Mesothelial cell of epicardium (in vitro differentiated cells): ENCODE data around the gene OIT3. TPM values are rescaled to one million over a fixed set of nuclear protein-coding genes. Genes with fewer than 3 reads are reported as not detected.

Experiments used
- DNase-seq, 2 experiments: peaks; one replicate each; pipeline ENCODE4 v3.0.0; 2021; ENCODE audit warnings: low spot score in 2 of 2; ENCODE audit not compliant: unreplicated experiment in 2 of 2
- H3K27ac Mint-ChIP-seq: 2 replicates; pipeline ENCODE4 v1.8.0; 2021; ENCODE audit warnings: mixed read lengths
- H3K27me3 Mint-ChIP-seq: 2 replicates; pipeline ENCODE4 v1.8.0; 2021; ENCODE audit warnings: low read depth, mixed read lengths
- H3K36me3 Mint-ChIP-seq: 2 replicates; pipeline ENCODE4 v1.8.0; 2021; ENCODE audit warnings: mixed read lengths
- H3K4me1 Mint-ChIP-seq: 2 replicates; pipeline ENCODE4 v1.8.0; 2021; ENCODE audit warnings: mixed read lengths
- H3K4me3 Mint-ChIP-seq: 2 replicates; pipeline ENCODE4 v1.8.0; 2021; ENCODE audit warnings: mild to moderate bottlenecking, moderate library complexity, mixed read lengths
- H3K9me3 Mint-ChIP-seq: 2 replicates; pipeline ENCODE4 v1.8.0; 2021; ENCODE audit warnings: mixed read lengths
- total RNA-seq: library from RNA; stranded (reverse); gene quantifications from 3 replicates; pipeline ENCODE4 v1.2.1, GENCODE V29; 2021
- TF ChIP-seq, protein P1 (sequence below): fragments of 200-600 bp; sonication (generic); IDR thresholded peaks from one replicate; pipeline ENCODE4 v1.5.0; 2021; ENCODE audit warnings: antibody characterized with exemption; ENCODE audit not compliant: unreplicated experiment

Gene OIT3
- total RNA-seq, 1 donor from 2014 or later, result 0.34 TPM

- Mint-ChIP-seq H3K27me3 (no peaks in the 10 kb centered on the region), H3K4me1 (no peaks in the 10 kb centered on the region), H3K9me3 (no peaks in the 10 kb centered on the region), H3K36me3 (no peaks in the 10 kb centered on the region), H3K4me3 (no peak within 1 kb of the TSS), H3K27ac (no peak within 1 kb of the TSS)
- TF ChIP-seq, protein P1, sequence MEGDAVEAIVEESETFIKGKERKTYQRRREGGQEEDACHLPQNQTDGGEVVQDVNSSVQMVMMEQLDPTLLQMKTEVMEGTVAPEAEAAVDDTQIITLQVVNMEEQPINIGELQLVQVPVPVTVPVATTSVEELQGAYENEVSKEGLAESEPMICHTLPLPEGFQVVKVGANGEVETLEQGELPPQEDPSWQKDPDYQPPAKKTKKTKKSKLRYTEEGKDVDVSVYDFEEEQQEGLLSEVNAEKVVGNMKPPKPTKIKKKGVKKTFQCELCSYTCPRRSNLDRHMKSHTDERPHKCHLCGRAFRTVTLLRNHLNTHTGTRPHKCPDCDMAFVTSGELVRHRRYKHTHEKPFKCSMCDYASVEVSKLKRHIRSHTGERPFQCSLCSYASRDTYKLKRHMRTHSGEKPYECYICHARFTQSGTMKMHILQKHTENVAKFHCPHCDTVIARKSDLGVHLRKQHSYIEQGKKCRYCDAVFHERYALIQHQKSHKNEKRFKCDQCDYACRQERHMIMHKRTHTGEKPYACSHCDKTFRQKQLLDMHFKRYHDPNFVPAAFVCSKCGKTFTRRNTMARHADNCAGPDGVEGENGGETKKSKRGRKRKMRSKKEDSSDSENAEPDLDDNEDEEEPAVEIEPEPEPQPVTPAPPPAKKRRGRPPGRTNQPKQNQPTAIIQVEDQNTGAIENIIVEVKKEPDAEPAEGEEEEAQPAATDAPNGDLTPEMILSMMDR, result no peak
- DNase-seq, result no peak
These were observed 61.3 kb downstream of the OIT3 start, which contains the start of gene PLA2G12B for GRCh38 chr10:72954596-72955554. PLA2G12B (minus strand) TSS chr10:72954806; CDS start chr10:72954685, 121 bp downstream.

- Mint-ChIP-seq H3K36me3 (no peaks in the 10 kb centered on the region), H3K27me3 (no peaks in the 10 kb centered on the region), H3K27ac (no peak overlapping the region), H3K9me3 (no peaks in the 10 kb centered on the region), H3K4me1 (no peaks in the 10 kb centered on the region), H3K4me3 (no peak overlapping the region)
- TF ChIP-seq, protein P1, result no peak
- DNase-seq, result no peak
These were observed 62.5 kb downstream of the OIT3 start for GRCh38 chr10:72956001-72956400.

GRCh38 chr10:72976886-72977285 is 83.3 kb downstream of the OIT3 start:
- no peak overlapping the region for H3K4me3 Mint-ChIP-seq
- H3K4me1 Mint-ChIP-seq, result no peaks in the 10 kb centered on the region
- H3K27me3 Mint-ChIP-seq, result no peaks in the 10 kb centered on the region
- no peak for DNase-seq
- H3K27ac Mint-ChIP-seq, result no peak overlapping the region
- TF ChIP-seq, protein P1, result no peak
- peaks cover 61% of the 10 kb centered on the region for H3K9me3 Mint-ChIP-seq
- H3K36me3 Mint-ChIP-seq, result peaks cover 15% of the 10 kb centered on the region

DNA sequence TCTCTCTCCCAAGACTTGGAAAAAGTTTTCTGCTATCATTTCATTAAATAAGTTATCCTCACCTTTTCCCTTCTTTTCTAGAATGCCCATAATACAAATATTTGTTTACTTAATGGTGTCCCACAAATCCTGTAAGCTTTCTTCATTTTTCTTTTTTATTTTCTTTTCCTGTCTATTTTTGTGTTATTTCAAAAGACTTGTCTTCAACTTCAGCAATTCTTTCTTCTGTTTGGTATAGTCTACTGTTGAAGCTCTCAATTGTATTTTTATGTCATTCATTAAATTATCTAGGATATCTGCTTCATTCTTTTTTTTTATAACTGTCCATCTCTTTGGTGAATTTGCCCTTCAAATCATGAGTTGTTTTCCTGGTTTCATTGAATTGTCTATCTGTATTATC is 86.2 kb downstream of the OIT3 start:
- Mint-ChIP-seq H3K9me3 (peaks cover 62% of the 10 kb centered on the region), H3K27me3 (no peaks in the 10 kb centered on the region), H3K4me3 (no peak overlapping the region), H3K36me3 (peaks cover 15% of the 10 kb centered on the region), H3K27ac (no peak overlapping the region), H3K4me1 (no peaks in the 10 kb centered on the region)
- TF ChIP-seq, protein P1, result no peak
- DNase-seq, result no peak

DNA sequence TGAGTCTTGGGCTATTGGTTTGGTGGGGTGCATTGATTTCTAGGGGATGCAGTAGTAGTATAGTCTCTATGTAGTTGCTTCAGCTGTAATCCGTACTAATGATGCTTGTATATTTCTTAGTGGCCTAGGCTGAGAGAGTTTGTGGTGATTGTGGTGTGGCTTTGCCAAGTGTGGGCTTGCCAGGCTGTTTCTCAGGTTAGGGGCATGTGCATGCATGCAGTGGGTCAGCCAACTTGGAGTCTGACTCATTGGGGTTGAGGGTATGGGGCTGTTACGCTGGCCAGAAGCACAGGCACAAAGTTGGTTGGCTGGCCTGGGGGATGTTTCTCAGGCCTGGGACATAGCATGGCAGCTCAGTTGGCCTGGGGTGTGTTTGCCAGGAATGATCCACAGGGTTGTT is 86.8 kb downstream of the OIT3 start:
- TF ChIP-seq, protein P1, result no peak
- Mint-ChIP-seq H3K4me1 (no peaks in the 10 kb centered on the region), H3K4me3 (no peak overlapping the region), H3K27ac (no peak overlapping the region), H3K36me3 (peaks cover 15% of the 10 kb centered on the region), H3K27me3 (no peaks in the 10 kb centered on the region), H3K9me3 (peaks cover 56% of the 10 kb centered on the region)
- no peak for DNase-seq
